ENCODE results near the gene ZGPAT.

The ZGPAT gene

DNA sequence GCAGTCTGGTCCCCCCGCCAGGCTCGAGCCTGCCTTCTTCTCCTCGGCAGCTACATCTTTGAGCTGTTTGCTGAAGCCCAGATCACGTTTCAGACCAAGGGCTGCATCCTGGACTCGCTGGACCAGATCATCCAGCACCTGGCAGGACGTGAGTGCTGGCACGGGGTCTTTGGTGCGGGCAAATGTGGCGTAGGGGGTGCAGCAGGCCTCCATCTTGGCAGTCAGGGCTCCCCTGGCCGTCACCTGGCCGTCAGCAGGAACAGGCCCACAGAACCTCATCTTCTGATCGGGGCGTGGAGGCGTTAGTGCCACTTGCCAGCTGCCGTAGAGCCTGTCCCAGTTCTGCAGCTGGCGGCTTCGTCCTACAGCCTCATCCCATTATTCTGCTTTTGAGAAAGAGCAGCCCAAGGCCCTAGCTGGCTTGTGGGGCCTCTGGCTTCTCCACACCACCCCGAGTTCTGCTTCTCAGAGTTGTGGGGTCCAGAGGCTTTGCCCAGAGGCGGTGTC lies 28.0 kb upstream of the ZGPAT start:
- no peak for DNase-seq

DNA sequence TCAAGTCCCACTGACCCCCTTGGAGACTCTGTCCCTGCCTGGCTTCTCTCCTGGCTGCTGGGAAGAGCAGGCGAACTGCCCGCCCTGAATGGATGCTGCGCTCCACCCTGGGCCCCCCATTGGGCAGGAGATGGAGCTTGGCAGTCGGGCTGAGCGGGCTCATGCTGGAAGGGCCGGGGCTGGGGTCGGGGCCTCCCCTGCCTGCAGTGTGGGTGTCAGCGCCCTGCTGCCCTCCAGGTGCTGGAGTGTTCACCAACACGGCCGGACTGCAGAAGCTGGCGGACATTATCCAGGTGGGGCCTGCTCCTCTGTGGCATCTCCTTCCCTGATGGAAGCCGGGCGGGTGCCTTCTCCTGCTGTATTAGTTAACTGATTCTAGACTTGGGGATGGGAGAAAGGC lies 27.4 kb upstream of the ZGPAT start:
- no peak for DNase-seq

DNA sequence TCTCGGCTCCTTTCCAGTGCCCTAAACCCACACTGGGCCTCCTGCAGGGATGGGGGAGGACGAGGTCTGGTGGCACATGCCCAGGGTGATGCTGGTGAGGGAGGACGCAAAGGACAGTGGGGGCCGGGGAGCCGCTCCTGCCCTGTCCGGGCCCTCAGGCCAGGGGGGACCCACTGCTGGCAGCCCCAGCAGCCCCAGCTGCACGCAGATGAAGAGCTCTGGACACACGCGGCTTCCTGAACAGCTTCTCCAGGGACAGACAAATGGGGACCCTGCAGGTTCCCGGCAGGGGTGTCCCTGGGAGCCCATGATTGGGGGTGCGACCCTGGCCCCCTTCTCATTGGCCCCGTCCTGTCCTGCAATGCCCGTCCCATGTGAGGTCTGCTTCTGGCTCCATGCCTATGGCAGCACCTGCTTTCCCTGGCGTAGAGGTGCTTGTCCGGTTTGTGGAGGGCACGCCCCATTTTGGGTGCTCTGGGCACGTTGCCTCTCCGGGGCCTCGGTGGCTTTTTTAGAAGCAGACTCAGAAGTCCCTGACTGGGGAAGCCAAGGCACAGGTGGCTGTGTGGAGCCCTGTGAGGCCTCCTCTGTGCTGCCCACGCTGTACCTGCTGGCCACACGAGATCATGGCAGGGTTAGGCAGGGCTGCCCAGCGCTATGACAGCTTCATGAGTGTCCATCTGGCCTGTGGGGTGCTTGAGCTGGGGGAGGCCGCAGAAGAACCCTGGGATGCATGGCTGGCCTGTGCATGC lies 26.8 kb upstream of the ZGPAT start:
- DNase-seq = no peak

DNA sequence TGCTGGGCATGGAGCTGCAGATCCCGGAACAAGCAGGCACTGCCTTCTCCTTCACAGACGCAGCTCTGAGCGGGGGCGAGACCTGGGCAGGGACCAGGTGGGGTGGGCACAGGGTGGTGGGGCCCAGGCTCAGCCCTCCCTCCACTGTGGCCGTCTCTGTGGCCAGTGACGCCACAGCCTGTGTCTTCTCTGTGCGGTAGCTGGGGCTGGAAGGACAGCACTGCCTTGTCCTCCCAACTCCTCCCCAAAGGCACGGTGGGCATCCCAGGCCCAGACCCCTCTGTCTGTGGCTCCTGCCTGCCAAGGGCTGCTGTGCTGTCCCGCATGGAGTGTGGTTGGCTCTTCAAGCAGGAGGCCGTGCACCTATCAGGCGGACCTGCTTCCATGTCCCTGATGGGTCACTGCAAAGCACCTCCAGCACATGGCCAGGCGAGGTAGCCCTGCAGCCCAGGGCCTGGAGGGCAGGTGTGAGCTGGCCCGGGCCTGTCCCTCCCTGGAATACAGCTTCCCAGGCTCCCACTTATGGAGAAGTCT lies 26.2 kb upstream of the ZGPAT start:
- no peak for DNase-seq

DNA sequence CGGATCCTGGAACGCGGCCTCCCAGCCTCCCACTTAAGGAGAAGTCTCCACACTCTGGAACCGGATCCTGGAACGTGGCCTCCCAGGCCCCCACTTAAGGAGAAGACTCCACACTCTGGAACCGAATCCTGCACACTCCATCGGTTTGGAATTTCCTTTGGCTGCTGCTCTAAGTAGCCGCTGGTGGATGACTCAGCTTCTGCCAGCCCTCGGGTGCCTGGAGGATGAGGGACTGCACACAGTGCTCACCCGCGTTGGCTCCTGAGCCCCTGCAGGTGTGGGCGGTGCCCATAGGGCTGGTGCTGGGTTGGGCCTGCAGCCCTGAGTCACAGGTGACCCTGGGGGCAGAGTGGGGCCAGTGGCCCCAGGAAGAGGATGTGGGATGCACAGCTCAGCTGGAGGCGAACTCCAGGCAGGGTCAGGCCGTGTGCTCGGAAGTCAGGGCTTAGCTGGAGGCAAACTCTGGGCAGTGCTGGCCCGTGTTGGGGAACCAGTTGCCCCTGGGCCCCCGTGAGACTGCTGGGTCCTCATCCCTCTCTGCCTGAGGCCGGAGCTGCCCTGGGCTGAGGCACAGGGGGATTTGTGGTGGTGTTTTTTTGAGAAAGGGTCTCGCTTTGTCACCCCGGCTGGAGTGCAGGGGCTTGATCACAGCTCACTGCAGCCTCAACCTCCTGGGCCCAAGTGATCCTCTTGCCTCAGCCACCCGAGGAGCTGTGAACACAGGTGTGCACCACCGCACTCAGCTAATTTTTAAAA lies 25.3 kb upstream of the ZGPAT start:
- DNase-seq = no peak

DNA sequence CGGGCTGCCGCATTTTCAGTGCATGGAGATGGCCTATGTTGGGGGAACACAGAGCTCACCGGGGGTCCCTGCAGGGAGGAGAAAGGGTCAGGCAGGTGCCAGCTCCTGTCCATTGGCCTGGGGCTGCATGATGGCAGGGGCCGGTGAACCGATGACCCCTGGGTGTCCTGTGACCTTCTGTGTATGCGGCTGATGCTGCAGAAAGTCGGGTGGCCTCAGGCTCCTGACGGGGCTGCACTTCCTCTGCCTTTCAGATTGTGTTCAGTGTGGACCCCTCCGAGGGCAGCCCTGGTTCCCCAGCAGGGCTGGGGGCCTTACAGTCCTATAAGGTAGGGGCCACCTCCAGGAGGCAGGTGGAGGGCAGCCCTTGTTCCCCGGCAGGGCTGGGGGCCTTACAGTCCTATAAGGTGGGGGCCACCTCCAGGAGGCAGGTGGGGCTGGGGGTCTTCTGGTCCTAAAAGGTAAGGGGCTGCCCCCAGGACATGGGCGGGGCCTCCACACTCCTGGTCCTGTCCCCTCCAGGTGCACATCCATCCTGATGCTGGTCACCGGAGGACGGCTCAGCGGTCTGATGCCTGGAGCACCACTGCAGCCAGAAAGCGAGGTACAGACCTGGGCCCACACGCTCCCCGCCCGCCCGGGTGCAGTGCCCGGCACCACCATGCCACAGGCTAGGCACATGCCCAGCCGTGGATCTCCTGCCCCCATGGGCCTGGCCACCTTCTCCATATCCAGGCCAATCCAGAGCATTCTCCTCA lies 22.4 kb upstream of the ZGPAT start:
- DNase-seq = no peak

DNA sequence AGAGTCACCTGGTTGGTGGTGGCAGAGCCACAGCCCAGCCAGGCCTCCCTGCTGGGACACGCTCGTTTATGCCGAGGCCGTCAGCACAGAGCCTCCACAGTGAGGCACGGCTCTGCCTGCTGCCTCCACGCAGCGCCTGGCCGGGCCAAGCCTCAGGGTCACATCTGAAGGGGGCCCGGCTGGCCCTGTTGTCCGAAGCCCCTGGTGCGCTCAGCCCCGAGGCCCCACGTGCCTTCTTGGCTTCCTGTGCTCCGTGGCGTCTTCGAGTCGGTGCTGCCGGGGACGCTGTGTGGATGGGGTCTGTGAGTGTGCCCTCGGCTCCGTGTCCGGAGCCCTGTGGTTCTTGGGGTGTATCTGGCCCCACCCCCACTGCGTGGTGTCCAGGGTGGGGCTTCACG lies 21.7 kb upstream of the ZGPAT start:
- no peak for DNase-seq

DNA sequence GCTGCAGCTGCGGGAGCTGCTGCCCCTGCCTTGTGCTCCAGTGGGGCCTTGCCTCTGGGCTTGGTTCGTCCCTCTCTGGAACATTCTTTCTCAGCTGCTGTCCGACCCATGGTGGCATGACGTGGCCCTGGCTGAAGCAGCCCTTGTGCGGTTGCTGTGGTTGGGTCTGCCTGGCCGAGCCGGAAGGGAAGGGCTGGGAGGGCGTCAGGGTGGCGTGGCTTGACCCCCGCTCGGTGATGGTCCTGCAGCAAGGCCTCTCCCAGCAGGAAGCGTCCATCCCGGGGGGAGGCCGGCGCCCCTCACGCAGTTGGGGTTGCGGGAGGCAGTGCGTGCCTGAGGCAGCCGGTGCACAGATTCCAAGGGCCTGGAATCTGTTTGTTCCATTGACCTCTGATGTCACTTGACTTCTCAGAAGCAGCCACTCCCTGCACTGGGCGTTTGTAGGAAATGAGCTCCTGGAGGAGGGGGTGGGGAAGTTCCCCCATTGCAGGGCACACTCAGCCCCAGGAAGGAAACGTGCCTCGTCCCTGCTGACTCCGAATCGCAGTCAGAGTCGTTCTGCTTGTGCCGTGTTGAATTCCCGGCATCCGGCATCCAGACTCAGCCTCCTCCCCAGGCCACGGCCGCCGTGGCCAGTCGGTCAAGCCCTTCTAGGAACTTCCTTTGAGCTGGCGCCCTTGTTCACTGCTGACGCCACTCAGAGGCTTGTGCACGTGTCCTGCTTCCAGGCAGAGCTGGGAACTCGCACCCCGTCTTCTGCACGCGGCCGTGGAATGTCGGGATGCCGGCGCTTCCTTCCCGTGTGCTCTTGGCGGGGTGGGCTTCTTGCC lies 21.1 kb upstream of the ZGPAT start:
- DNase-seq = peak; percentile 62 to 84

DNA sequence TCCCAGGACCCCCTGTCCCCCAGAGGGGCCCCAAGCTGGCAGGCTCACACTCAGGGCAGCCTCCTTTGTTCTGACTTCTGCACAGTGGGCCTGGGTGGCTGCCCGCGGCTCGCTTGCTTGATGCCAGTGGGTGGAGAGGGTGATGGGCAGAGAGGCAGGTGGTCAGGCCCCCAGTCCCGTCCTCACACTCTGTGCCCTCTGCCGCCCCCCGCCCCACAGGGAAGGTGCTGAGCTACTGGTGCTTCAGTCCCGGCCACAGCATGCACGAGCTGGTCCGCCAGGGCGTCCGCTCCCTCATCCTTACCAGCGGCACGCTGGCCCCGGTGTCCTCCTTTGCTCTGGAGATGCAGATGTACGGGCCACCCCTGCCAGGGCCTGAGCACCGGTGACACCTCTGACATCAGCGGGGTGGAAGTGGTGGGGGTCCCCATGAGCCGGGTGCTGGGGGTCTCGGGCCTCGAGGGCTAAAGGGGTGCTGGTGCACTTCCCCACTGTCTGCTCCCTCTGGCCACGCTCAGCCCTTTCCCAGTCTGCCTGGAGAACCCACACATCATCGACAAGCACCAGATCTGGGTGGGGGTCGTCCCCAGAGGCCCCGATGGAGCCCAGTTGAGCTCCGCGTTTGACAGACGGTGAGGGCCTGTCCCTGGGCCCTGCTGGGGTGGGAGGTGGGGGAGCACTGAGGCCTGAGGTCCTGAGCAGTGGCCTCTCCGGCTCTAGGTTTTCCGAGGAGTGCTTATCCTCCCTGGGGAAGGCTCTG lies 20.2 kb upstream of the ZGPAT start:
- no peak for DNase-seq

DNA sequence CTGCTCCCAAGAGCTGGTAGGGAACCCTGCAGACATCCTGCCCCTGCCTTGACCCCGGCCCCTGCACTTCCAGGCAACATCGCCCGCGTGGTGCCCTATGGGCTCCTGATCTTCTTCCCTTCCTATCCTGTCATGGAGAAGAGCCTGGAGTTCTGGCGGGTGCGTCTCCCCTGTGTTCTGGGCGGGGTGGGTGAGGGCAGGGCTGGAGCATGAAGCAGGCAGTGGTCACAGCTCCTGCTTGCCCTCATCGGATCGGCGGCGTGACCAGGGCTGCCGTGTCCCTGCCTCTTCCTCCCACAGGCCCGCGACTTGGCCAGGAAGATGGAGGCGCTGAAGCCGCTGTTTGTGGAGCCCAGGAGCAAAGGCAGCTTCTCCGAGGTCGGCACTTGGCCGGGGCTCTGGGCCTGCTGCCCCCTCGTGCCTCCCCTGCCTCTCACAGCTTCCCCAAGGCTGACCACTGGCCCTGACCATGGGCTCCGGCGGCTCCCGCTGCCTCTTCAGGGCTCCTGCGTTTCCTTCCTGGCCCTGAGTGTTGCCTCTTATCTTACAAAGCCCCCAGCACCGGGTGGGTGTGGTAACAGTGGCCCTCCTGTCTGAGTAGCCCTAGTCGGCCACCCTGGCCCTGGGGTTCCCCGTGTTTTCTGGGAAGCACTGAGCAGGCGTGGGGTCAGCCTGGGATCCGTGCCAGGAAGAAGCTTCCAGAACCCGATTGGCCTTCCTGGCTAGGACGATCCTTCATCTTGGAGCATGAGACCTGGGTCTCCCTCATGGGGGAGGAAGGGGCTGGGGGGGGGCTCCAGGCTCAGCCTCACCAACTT lies 19.4 kb upstream of the ZGPAT start:
- DNase-seq = no peak

DNA sequence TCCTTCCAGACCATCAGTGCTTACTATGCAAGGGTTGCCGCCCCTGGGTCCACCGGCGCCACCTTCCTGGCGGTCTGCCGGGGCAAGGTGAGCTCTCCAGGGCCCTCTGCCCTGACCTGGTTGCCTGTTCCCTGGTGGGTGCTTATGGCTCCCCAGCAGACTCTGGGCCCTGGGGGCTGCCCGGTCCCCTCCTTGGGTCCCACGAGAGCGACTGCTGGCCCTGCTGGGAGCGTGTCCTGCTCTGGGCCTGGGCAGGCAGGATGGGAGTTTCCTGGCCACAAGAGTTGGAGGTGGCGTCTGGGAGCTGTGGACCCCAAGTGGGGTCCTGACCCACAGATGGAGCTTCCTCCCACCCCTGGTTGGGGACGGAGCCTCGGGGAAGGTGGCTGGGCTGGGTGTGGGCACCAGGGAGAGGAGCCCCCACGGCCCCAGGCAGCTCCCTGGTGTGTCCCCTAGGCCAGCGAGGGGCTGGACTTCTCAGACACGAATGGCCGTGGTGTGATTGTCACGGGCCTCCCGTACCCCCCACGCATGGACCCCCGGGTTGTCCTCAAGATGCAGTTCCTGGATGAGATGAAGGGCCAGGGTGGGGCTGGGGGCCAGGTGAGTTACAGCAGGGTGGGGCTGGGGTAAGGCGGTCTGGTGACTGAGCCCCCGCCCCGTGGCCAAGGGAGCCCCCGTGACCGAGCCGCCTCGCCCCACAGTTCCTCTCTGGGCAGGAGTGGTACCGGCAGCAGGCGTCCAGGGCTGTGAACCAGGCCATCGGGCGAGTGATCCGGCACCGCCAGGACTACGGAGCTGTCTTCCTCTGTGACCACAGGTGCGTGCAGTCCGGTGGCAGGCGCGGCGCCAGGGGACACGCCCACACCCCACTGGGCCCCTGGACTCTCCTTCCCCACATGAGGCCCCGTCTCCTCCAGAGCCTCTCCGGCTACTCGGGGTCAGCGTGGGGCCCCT lies 18.5 kb upstream of the ZGPAT start:
- DNase-seq = no peak

DNA sequence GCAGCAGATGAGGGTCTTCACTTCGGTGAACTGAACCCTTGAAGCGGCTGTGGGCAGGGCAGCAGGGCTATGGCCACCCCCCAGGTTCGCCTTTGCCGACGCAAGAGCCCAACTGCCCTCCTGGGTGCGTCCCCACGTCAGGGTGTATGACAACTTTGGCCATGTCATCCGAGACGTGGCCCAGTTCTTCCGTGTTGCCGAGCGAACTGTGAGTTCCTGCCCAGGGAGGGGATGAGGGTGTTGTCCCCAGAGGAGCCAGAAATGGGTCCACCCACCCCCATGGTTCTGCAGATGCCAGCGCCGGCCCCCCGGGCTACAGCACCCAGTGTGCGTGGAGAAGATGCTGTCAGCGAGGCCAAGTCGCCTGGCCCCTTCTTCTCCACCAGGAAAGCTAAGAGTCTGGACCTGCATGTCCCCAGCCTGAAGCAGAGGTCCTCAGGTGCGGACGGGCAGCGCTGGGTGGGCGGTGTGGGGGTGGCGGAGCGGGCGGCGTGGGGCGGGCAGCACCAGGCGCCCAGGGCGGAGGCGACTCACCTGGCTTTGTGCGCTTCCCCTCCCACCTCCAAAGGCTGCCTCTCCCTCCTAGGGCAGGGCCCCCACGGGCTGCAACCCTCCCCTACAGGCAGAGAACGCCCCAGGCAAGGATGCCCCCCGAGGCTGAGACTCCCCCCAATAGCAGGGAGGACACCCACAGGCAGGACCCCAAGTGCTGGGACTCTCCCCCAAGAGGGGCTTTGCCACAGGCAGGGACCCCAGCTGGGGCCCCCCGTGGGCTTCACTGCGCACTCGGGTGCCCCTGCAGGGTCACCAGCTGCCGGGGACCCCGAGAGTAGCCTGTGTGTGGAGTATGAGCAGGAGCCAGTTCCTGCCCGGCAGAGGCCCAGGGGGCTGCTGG lies 17.6 kb upstream of the ZGPAT start:
- DNase-seq = no peak

DNA sequence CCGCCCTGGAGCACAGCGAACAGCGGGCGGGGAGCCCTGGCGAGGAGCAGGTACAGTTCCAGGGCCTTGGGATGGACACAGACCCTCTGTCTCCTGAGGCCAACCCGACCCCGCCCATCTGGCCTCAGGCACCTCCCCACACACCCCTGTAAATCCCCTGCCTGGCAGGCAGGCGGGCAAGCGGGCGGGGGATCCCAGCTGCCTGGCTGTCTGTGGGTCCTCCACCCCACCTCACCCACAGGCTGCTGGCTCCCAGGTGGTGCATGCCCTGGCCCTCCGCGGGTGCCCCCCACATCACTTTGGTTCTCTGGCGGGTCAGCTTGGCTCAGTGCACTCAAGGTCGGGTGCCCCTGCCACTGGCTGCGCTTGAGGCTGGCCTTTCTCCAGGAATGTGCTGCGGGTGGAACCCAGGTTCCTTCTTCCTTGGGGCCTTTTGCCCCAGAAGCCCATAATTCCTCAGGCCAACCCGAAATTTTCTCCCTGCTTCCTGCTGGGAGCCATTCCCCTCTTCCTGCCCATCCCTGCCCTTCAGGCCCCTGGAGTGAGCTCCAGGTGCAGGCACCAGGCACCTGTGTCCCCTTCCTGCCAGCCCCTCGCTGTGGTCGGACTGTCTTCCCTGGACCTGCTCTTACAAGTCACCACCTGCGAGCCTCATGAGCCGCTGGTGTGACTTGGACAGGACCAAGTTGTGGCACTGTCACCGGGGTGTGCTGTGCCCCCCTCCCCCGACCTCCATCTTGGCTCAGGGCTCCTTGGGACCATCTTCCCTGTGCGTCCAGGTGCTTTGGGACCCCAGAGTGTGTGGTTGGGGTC lies 16.7 kb upstream of the ZGPAT start:
- DNase-seq = no peak

DNA sequence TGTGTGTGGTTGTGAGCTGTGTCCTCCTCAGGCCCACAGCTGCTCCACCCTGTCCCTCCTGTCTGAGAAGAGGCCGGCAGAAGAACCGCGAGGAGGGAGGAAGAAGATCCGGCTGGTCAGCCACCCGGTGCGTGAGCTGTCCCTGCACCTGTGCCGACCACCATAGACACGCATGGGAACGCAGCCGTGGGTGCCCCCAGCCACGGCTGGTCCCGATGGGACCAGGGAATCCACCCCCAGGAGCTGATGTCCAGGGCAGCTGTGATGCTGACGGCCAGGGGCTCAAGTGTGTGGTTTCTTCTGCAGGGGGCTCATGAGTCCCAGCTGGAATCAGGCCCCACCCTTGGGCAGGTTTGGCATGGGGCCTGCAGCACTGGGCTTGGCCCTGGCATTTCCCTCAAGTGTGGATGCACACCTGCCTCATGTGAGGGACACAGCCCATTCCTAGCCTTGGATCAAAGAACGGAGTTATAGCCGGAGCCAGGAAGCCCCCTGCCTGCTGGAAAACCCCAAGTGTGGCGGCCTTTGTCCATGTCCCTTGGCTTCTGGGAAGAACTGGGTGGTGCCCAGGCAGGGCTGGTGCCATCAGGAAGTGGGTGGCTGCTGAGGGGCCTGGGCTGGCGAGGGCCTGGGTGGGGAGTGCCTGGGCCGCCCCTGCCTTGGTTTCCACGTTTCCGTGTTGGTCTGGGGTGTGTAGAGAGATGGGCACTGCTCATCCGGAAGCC lies 16.0 kb upstream of the ZGPAT start:
- no peak for DNase-seq

DNA sequence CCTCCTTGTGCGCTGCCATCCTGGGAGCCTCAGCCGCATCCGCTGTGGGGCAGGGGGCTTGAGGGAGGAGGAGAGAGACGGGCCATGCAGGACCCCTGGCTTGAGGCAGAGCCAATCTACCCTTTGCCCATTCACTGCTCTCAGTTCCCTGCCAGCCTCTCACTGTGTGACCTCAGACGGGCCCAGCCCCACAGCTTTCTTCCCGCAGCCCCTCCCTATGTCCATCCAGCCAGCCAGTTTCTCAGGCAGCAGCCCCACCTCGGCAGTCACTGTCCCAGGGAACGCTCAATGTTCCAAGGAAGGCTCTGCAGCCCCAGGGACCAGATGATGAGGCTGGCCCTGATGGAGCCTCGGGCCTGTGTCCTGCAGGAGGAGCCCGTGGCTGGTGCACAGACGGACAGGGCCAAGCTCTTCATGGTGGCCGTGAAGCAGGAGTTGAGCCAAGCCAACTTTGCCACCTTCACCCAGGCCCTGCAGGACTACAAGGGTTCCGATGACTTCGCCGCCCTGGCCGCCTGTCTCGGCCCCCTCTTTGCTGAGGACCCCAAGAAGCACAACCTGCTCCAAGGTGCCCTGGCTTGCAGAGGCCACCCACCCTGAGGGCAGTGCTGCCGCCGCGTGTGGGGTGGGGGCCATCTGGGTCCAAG lies 15.3 kb upstream of the ZGPAT start:
- no peak for DNase-seq

DNA sequence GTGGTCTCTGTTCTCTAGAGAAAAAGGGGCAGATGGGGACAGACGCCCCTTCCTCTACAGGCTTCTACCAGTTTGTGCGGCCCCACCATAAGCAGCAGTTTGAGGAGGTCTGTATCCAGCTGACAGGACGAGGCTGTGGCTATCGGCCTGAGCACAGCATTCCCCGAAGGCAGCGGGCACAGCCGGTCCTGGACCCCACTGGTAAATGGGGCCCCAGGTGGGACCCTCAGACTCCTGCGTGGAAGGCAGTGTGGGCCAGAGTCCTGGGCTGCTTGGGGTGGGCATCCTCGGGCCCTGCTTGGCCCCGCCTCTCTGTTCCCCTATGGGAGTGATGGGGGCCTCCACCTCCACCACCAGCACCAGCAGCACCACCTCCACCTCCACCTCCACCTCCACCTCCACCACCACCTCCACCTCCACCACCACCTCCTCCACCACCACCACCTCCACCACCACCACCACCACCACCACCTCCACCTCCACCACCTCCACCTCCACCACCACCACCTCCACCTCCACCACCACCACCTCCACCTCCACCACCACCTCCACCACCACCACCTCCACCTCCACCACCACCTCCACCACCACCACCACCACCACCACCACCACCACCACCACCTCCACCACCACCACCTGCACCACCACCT lies 14.6 kb upstream of the ZGPAT start:
- DNase-seq = no peak

Measured in CD4-positive, alpha-beta T cell treated with Interferon alpha-2 for 1 hour (primary cell).